ENCODE data around the gene SYMPK.
A peak's percentile ranks its signal among the peaks of the same experiment; 100 is the strongest.
"Not testable (repeated sequence)": the region's sequence is repeated elsewhere in the genome, so short reads cannot be mapped to it uniquely, and the experiment has no call there.

The SYMPK gene

GRCh38 chr19:45815481-45816216, 47.3 kb downstream of the SYMPK start:
- Mint-ChIP-seq H3K9me3 (no peaks in the 10 kb centered on the region), H3K4me3 (no peak overlapping the region), H3K4me1 (peaks cover 11% of the 10 kb centered on the region), H3K27me3 (no peaks in the 10 kb centered on the region), H3K27ac (no peak overlapping the region), H3K36me3 (peaks cover under 1% of the 10 kb centered on the region)
- ATAC-seq: no peak

- Mint-ChIP-seq H3K27ac (no peak within 1 kb of the TSS), H3K4me3 (no peak within 1 kb of the TSS), H3K27me3 (no peaks in the 10 kb centered on the region), H3K36me3 (no peaks in the 10 kb centered on the region), H3K4me1 (peaks cover 16% of the 10 kb centered on the region), H3K9me3 (no peaks in the 10 kb centered on the region)
- ATAC-seq: no peak
These were observed 48.0 kb downstream of the SYMPK start, which contains the start of gene RSPH6A for GRCh38 chr19:45814851-45815480. Gene RSPH6A, minus strand, starts transcription at chr19:45815308. Its CDS starts 132 bp downstream, at chr19:45815176.

- H3K36me3 Mint-ChIP-seq: no peaks in the 10 kb centered on the region
- peaks cover 22% of the 10 kb centered on the region for H3K4me1 Mint-ChIP-seq
- H3K27ac Mint-ChIP-seq: no peak overlapping the region
These were observed 48.7 kb downstream of the SYMPK start for GRCh38 chr19:45814166-45814780.

DNA sequence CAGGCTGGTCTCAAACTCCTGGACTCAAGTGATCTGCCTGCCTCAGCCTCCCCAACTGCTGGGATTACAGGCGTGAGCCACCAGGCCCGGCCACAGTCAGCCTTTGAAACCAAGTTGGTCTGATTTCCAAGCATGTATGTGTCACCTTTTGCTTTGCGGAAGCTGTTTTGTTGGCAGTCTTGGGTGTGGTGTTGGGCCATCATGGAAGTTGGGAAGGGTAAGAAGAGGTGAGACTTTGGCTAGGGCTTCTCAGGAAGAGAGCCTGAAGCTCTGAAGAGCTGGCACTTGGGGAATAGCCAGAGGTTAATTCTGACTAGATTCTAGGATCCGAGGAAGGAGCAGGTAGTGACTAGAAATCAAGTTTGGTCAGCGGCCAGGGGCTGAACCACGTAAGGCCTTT, 50.6 kb downstream of the SYMPK start:
- peaks cover 18% of the 10 kb centered on the region for H3K4me1 Mint-ChIP-seq
- H3K27me3 Mint-ChIP-seq: peaks cover 9% of the 10 kb centered on the region
- no peak overlapping the region for H3K27ac Mint-ChIP-seq
- H3K36me3 Mint-ChIP-seq: no peaks in the 10 kb centered on the region
- no peaks in the 10 kb centered on the region for H3K9me3 Mint-ChIP-seq
- no peak overlapping the region for H3K4me3 Mint-ChIP-seq
- no peak for ATAC-seq

More at GRCh38 chr19:45814166-45814780, 48.7 kb downstream of the SYMPK start:
- H3K4me3 Mint-ChIP-seq: no peak overlapping the region
- no peak for ATAC-seq
- H3K9me3 Mint-ChIP-seq: no peaks in the 10 kb centered on the region
- H3K27me3 Mint-ChIP-seq: peaks cover 6% of the 10 kb centered on the region

DNA sequence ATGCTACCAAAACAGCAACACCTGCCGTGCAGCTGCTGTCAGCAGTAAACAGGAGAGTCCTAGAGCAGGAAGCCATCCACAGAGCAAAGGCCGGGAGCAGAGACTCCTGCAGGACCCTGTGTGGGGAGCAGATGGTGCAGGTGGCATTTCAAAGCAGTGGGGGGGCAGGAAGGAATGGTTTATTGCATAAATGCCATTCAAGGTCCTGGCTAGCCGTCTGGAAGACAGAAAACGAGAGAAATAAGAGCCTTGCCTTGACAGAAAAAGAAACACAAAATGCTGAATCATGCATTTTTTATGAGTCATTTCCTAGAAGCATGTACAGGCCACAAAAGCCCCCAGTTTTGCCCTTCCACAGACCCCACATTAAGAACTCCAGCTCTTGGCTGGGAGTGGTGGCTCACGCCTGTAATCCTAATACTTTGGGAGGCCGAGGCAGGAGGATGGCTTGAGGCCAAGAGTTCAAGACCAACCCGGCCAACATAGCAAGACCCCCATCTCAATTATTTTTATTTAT, 53.2 kb downstream of the SYMPK start:
- Mint-ChIP-seq H3K27me3 (peaks cover 9% of the 10 kb centered on the region), H3K9me3 (no peaks in the 10 kb centered on the region), H3K27ac (peak overlapping the region; percentile 58), H3K4me1 (peaks cover 20% of the 10 kb centered on the region), H3K4me3 (no peak overlapping the region), H3K36me3 (no peaks in the 10 kb centered on the region)
- ATAC-seq: no peak

GRCh38 chr19:45805719-45806118, 57.2 kb downstream of the SYMPK start:
- H3K4me1 Mint-ChIP-seq: peaks cover 20% of the 10 kb centered on the region
- no peak overlapping the region for H3K27ac Mint-ChIP-seq
- H3K36me3 Mint-ChIP-seq: no peaks in the 10 kb centered on the region
- peaks cover 26% of the 10 kb centered on the region for H3K27me3 Mint-ChIP-seq
- H3K9me3 Mint-ChIP-seq: no peaks in the 10 kb centered on the region
- ATAC-seq: no peak
- no peak overlapping the region for H3K4me3 Mint-ChIP-seq

GRCh38 chr19:45804959-45805230, 58.1 kb downstream of the SYMPK start:
- H3K27ac Mint-ChIP-seq: no peak overlapping the region
- no peaks in the 10 kb centered on the region for H3K9me3 Mint-ChIP-seq
- no peak overlapping the region for H3K4me3 Mint-ChIP-seq
- no peaks in the 10 kb centered on the region for H3K36me3 Mint-ChIP-seq
- H3K4me1 Mint-ChIP-seq: peaks cover 14% of the 10 kb centered on the region
- H3K27me3 Mint-ChIP-seq: peaks cover 34% of the 10 kb centered on the region
- no peak for ATAC-seq

DNA sequence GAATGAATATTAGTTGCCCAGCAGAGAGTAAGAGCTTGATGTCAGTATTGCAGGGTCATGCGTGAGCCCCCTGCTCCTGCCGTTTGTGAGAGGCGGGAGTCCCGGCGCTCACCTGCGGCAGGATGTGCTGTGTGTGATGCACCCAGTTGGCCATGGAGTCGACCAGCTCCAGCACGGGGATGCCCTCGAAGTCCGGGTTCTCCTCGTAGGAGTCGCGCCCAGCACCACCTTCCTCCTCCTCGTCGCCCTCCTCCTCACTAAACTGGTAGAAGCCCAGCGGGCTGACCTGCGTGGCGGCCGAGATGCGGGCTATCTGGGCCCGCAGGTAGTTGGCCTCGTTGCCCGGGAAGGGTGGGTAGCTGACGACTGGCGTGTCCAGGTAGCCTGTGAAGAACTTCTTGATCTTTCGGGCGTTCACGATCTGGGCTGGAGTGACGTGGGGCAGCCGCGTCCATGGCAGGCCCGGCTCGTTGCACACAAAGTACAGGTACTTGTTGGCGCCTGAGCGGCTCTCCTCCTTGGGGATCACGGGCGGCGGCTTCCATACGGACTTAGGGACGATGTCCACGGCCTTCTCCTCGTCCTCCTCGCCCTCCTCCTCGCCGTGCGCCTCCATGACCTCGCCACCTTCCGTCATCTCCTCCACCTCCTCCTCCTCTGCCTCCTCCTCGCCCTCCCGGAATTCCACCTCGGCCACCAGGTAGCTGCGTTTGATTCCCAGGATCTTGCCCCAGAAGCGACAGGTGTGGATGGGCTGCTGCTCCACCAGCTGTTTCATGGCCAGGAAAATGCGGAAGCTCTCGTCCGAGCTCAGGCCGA, 58.6 kb downstream of the SYMPK start:
- ATAC-seq: no peak
- H3K27me3 Mint-ChIP-seq: peaks cover 32% of the 10 kb centered on the region

DNA sequence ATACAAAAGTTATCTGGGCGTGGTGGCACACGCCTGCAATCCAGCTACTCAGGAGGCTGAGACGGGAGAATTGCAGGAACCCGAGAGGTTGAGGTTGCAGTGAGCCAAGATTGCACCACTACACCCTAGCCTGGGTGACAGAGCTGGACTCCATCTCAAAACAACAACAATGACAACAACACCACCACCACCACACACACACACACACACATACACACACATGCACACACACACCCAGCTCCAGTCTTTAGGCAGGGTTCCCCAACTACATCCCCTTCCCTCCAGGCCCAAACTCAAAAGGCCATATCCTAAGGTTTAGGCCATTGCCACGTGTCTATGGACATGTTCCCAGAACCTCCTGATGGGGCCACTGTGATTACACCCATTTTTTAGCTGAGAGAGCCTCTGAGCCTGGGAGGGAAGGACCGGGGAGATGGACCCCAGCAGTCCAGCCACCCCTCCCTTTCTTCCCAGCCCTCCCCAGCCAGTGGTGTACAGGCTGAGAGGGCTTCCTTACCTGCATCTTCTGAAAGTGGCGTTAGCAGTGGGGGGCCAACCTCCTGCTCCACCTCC, 61.3 kb downstream of the SYMPK start:
- H3K4me1 Mint-ChIP-seq: peaks cover 15% of the 10 kb centered on the region
- H3K27ac Mint-ChIP-seq: no peak overlapping the region
- no peak overlapping the region for H3K4me3 Mint-ChIP-seq
- ATAC-seq: no peak
- H3K27me3 Mint-ChIP-seq: peaks cover 54% of the 10 kb centered on the region
- H3K9me3 Mint-ChIP-seq: no peaks in the 10 kb centered on the region
- no peaks in the 10 kb centered on the region for H3K36me3 Mint-ChIP-seq

More for the DNA sequence above, 58.6 kb downstream of the SYMPK start:
- Mint-ChIP-seq H3K4me3 (no peak overlapping the region), H3K27ac (no peak overlapping the region), H3K9me3 (no peaks in the 10 kb centered on the region), H3K4me1 (peaks cover 9% of the 10 kb centered on the region), H3K36me3 (no peaks in the 10 kb centered on the region)

- no peak overlapping the region for H3K4me3 Mint-ChIP-seq
- no peak for ATAC-seq
- no peaks in the 10 kb centered on the region for H3K9me3 Mint-ChIP-seq
- peaks cover 65% of the 10 kb centered on the region for H3K27me3 Mint-ChIP-seq
- H3K4me1 Mint-ChIP-seq: peaks cover 9% of the 10 kb centered on the region
- no peaks in the 10 kb centered on the region for H3K36me3 Mint-ChIP-seq
- no peak overlapping the region for H3K27ac Mint-ChIP-seq
These were observed 62.8 kb downstream of the SYMPK start for GRCh38 chr19:45800070-45800553.

GRCh38 chr19:45799541-45799940, 63.4 kb downstream of the SYMPK start:
- not testable (repeated sequence) for ATAC-seq, H3K9me3 Mint-ChIP-seq, H3K36me3 Mint-ChIP-seq, H3K4me3 Mint-ChIP-seq, H3K27ac Mint-ChIP-seq
- peaks cover 14% of the 10 kb centered on the region for H3K4me1 Mint-ChIP-seq
- H3K27me3 Mint-ChIP-seq: peaks cover 71% of the 10 kb centered on the region

- Mint-ChIP-seq H3K4me1 (peaks cover 17% of the 10 kb centered on the region), H3K27ac (no peak overlapping the region), H3K4me3 (no peak overlapping the region), H3K36me3 (no peaks in the 10 kb centered on the region), H3K9me3 (no peaks in the 10 kb centered on the region), H3K27me3 (peaks cover 74% of the 10 kb centered on the region)
- ATAC-seq: peak; percentile 82
These were observed 63.9 kb downstream of the SYMPK start for GRCh38 chr19:45798995-45799517.

DNA sequence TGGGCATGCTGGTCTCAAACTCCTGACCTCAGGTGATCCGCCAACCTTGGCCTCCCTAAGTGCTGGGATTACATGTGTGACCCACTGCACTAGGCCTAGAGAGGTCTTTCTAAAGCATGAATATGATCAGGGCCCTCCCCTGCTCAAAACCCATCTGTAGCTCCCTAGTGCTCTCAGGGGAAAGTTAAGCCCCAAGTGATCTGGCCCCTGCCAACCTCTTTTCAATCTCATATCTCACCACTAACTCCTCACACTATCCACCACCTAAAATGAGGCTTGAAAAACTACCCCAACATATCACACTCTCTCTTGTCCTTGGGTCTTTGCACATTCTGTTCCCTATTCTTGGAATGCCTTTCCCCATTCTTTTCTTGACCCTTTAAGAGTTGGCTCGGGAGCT, 68.3 kb downstream of the SYMPK start:
- Mint-ChIP-seq H3K9me3 (no peaks in the 10 kb centered on the region), H3K4me3 (no peak overlapping the region), H3K36me3 (no peaks in the 10 kb centered on the region), H3K4me1 (peaks cover 51% of the 10 kb centered on the region), H3K27ac (no peak overlapping the region), H3K27me3 (peaks cover 47% of the 10 kb centered on the region)
- ATAC-seq: no peak

GRCh38 chr19:45793876-45794275, 69.1 kb downstream of the SYMPK start:
- Mint-ChIP-seq H3K27ac (peak overlapping the region; percentile 43), H3K4me3 (peak overlapping the region; percentile 45), H3K36me3 (peaks cover 7% of the 10 kb centered on the region), H3K9me3 (no peaks in the 10 kb centered on the region), H3K4me1 (peaks cover 46% of the 10 kb centered on the region), H3K27me3 (peaks cover 41% of the 10 kb centered on the region)
- ATAC-seq: no peak

Data from stimulated activated memory B cell treated with anti-CD40 and anti-IgM and Interleukin-4, amounts not matched to agents 10 μg/mL and 1 μg/mL and 100 μg/mL, for 72 hours (primary cell).